GM12801 (cell line): ENCODE data around the gene ST3GAL4.

Source experiments
- TF ChIP-seq, protein P1 (sequence below): IDR thresholded peaks from one replicate; pipeline ENCODE4 v1.5.1; 2011; ENCODE audit warnings: control low read depth; ENCODE audit not compliant: insufficient read length; ENCODE audit errors: extremely low read depth

The ST3GAL4 gene

DNA sequence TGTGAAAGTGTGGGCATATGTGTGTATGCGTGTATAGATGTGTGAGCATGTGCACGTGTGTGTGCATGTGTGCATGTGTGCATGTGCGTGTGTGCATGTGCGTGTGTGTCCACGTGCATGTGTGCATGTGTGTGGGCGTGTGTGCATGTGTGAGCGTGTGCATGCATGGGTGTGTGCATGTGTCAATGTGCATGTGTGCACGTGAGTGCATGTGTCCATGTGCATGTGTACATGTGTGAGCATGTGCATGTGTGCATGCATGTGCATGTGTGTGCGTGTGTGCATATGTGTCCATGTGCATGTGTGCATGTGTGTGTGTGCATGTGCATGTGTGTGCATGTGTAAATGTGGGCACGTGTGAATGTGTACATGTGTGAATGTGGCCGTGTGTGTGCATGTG lies 95.3 kb downstream of the ST3GAL4 start:
- TF ChIP-seq, protein P1, sequence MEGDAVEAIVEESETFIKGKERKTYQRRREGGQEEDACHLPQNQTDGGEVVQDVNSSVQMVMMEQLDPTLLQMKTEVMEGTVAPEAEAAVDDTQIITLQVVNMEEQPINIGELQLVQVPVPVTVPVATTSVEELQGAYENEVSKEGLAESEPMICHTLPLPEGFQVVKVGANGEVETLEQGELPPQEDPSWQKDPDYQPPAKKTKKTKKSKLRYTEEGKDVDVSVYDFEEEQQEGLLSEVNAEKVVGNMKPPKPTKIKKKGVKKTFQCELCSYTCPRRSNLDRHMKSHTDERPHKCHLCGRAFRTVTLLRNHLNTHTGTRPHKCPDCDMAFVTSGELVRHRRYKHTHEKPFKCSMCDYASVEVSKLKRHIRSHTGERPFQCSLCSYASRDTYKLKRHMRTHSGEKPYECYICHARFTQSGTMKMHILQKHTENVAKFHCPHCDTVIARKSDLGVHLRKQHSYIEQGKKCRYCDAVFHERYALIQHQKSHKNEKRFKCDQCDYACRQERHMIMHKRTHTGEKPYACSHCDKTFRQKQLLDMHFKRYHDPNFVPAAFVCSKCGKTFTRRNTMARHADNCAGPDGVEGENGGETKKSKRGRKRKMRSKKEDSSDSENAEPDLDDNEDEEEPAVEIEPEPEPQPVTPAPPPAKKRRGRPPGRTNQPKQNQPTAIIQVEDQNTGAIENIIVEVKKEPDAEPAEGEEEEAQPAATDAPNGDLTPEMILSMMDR = no peak

DNA sequence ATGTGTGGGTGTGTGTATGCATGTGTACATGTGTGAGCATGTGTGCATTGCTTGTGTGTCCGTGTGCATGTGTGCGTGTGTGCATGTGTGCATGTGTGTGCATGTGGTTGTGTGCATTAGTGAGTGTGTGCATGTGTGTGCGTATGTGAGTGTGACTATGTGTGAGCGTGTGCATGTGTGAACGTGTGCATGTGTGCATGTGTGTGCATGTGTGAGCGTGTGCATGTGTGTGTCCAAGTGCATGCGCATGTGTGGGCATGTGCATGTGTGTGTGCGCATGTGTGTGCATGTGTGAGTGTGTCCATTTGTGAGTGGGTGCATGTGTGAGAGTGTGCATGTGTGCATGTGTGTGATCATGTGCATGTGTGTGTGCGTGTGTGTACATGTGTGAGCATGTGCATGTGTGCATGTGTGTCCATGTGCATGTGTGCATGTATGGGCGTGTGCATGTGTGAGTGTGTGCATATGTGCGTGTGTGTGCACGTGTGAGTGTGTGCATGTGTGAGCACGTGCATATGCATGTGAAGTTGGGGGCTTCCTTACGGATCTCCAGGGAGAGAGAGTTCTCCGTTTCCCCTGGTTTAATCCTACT lies 95.8 kb downstream of the ST3GAL4 start:
- TF ChIP-seq, protein P1 = no peak

DNA sequence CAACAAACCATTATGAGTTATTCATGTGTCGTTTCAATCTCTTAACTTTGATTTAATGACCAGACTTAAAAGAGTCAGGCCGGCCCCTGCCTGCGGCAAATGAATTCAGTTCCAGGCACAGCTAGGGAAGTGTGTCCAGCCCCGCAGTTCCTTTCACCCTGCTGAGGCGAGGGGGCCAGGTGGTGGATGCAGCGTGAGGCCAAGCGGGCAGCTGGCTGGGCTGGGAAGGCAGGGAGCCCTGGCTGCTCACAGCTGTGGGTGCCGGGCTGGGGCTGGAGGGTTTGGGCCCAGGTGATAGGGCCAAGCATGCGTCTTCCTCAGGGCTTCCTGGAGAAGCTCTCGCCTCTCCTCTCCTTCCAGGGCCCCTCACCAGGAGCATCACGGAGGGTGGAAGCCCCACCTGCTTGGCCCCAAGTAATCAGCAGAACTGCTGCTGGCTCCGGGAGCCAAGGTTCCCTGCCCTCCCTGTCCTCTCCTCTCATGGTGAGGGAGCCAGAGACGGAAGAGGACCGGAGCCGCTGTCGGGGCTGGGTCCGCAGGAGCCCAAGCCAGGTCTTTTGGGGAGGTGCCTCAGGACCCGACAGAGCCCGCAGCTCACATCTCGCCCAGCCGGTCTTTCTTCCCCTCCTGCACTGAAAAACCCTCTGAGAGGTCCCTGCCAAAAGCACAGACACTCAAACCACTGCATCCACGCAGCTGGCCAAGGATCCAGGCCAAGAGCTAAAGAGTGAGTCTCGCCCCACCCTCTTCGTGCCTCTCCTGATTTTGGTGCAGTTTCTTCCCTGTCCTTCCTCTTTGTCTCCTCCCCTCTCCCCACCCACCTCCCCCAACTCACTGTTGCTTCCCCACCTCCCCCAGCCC lies 97.0 kb downstream of the ST3GAL4 start:
- TF ChIP-seq, protein P1 = no peak

DNA sequence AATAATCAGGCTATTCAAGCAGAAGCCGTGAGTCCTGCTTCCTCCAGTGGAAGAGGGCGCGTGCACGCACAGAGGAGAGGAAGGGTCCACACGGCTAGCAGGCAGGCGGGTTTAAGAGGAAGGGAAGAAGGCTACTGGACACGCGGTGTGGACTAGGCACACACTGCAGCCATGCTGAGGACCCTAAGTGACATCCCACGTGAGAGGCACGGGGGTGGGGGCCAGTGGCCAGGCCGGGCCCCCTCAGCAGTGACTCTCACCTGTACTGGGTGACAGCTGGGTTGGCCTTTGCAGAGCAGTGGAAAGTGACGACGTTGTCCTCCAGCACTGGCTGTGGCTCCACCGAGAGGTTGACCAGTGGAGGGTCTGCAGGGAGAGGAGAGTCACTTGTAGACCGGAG lies 100.6 kb downstream of the ST3GAL4 start:
- TF ChIP-seq, protein P1 = no peak

DNA sequence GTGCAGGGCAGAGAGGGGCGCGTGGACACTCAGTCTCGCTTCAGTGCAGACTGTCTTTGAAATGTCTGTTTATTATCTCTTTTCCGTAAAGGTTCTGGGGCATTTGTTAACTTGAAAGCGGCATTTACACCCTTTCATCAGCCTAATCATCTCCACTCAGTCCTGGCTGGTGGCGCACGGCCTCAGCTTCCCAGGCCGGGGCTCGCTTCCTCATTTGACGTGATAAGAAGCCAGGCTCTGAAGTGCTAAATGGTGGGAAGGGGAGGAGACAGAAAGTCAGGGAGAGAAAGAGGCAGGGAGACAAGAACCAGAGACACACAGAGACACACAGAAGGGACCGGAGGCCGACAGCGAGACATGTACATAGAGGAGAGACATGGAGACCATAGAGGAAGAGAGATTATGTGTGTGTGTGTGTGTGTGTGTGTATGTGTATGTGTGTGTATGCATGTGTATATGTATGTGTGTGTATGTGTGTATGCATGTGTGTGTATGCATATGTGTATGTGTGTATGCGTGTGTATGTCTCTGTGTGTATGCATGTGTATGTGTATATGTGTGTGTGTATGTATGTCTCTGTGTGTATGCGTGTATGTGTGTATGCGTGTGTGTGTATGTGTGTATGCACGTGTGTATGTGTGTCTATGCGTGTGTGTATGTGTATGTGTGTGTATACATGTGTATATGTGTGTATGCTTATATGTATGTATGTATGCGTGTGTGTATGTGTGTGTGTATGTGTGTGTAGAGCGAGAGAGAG lies 101.5 kb downstream of the ST3GAL4 start:
- TF ChIP-seq, protein P1 = no peak

DNA sequence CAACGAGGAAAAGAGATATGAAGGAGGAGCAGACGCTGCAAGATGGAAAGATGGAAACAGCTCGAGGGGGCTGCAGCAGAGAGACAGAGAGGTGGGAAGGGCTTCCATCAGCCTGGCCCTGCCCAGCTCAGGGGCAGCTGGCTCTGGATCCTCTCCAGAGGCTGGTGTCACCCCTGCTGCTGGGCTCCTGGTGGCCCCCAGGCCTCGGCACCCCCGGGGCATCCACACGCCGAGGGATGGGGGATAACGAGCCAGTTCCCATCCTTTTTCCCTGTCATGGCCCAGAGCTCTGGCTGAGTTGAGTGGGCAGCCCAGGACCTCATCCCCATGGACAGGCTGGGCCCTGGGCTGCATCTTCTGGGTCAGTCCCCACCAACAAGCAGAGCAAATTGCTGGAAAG lies 102.3 kb downstream of the ST3GAL4 start:
- TF ChIP-seq, protein P1 = no peak

DNA sequence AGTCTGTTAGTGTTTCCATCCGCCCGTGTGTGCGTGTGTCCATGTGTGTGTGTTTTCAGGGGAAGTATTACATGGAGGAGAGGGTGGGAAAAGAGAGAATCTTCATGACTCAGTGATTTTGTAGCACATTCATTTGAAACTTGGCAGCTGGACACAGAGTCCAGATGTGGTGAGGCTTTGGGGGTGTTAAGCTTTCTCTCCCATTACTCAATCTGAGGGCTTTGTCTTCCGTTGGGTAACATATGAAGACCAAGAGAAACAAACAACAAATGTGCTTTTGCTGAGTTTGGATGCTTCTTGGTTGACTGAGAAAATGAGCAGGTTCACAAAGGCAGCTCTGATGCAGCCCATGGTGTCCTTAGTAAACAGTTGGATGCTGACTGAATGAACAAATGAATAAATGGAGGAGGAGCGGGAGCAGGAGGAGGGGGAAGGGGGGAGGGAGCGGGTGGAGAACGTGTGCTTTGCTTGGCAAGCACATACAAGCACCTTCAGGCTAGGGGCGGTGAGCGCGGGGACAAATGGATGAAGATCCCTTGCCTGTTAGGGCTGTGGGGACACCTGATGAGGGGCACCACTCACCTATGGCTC lies 104.3 kb downstream of the ST3GAL4 start:
- TF ChIP-seq, protein P1 = no peak
